ENCODE results near the gene MSL1. TPM values are rescaled to one million over a fixed set of nuclear protein-coding genes. Genes with fewer than 3 reads are reported as not detected.

The MSL1 gene
- total and polyA plus RNA-seq, 2 of the 13 experiments (the other 11 are each of a cell fraction or from before 2014, with no cell fraction given) = 63.8 to 88.5 TPM

DNA sequence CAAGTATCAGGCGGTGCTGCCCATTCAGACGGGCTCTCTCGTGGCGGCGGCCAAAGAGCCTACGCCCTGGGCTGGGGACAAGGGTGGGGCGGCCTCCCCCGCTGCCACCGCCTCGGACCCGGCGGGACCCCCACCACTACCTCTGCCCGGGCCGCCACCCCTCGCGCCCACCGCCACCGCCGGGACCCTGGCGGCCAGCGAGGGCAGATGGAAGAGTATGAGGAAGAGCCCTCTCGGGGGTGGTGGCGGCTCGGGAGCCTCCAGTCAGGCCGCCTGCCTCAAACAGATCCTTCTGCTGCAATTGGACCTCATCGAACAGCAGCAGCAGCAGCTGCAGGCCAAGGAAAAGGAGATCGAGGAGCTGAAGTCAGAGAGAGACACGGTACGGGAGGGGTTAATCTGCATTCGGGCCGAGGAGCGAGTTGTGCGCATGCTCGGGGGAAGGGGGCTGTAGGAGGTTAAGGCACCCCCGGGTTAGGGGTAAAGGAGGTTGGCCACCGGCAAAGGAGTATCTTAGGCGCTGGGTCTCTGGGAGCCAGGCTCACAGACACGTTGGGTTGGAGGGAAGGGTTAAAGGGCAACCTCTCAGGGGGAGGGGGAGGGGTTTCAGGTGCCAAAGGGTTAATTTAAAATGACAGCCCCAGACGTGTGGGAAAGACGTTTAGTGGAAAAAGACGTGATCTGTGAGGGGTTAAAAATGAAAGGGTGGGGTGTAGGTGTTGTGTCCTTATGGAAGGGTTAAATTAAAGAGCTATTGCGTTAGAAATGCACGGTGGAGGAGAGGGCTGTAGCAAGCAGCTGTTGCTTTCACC, 1.4 kb downstream of the MSL1 start (continued):
- TF ChIP-seq, protein P1, sequence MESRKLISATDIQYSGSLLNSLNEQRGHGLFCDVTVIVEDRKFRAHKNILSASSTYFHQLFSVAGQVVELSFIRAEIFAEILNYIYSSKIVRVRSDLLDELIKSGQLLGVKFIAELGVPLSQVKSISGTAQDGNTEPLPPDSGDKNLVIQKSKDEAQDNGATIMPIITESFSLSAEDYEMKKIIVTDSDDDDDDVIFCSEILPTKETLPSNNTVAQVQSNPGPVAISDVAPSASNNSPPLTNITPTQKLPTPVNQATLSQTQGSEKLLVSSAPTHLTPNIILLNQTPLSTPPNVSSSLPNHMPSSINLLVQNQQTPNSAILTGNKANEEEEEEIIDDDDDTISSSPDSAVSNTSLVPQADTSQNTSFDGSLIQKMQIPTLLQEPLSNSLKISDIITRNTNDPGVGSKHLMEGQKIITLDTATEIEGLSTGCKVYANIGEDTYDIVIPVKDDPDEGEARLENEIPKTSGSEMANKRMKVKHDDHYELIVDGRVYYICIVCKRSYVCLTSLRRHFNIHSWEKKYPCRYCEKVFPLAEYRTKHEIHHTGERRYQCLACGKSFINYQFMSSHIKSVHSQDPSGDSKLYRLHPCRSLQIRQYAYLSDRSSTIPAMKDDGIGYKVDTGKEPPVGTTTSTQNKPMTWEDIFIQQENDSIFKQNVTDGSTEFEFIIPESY (CRISPR knock-in tag; IDR thresholded peaks at IDR 0.05) = no peak
- TF ChIP-seq PHF5A (CRISPR knock-in tag; IDR thresholded peaks at IDR 0.05; ENCODE audit: low read depth, unreplicated experiment) (no peak), FOXO1 (CRISPR knock-in tag; IDR thresholded peaks at IDR 0.05) (no peak), MTF2 (CRISPR knock-in tag; IDR thresholded peaks at IDR 0.05; ENCODE audit: borderline replicate concordance) (no peak), MAZ (IDR thresholded peaks at IDR 0.05; ENCODE audit: borderline replicate concordance, low read depth, low read length) (peak; percentile 62; the same call in 1 of the 2 replicates), MAZ (CRISPR knock-in tag; IDR thresholded peaks at IDR 0.05; ENCODE audit: low read depth) (no peak), IKZF1 (IDR thresholded peaks at IDR 0.05) (no peak; the same call in 1 of the 2 replicates), KDM5B (CRISPR knock-in tag; IDR thresholded peaks at IDR 0.05; ENCODE audit: borderline replicate concordance) (peak; percentile 31; the same call in 1 of the 2 replicates), ZNF512B (CRISPR knock-in tag; IDR thresholded peaks at IDR 0.05; ENCODE audit: borderline replicate concordance) (no peak), SALL2 (CRISPR knock-in tag; IDR thresholded peaks at IDR 0.05) (no peak), ZFX (CRISPR knock-in tag; IDR thresholded peaks at IDR 0.05; ENCODE audit: low read depth) (peak; percentile 48), CHD4 (IDR thresholded peaks at IDR 0.05; ENCODE audit: borderline replicate concordance, low read length) (peak; percentile 70), SP1 (IDR thresholded peaks at IDR 0.05) (no peak), SP1 (CRISPR knock-in tag; IDR thresholded peaks at IDR 0.05) (peak; percentile 23; the same call in 1 of the 2 replicates), AGO1 (IDR thresholded peaks at IDR 0.05; ENCODE audit: low read depth, low read length, poor library complexity, severe bottlenecking) (peak; percentile 50), EZH2 (conservative IDR thresholded peaks at IDR 0.05; ENCODE audit: low read depth, low read length) (no peak), NR3C1 (CRISPR knock-in tag; IDR thresholded peaks at IDR 0.05) (no peak), HOXA3 (CRISPR knock-in tag; IDR thresholded peaks at IDR 0.05) (no peak; the same call in 1 of the 2 replicates), ETV6 (CRISPR knock-in tag; conservative IDR thresholded peaks at IDR 0.05) (0 out of 2 replicates have a peak, but pooled peaks have one; percentile 10), ZBTB37 (CRISPR knock-in tag; IDR thresholded peaks at IDR 0.05) (no peak)
